ENCODE measurements around the gene GMIP. TPM values are rescaled to one million over a fixed set of nuclear protein-coding genes. Genes with fewer than 3 reads are reported as not detected.
A peak's percentile ranks its signal among the peaks of the same experiment; 100 is the strongest.
"Not testable (repeated sequence)": the region's sequence is repeated elsewhere in the genome, so short reads cannot be mapped to it uniquely, and the experiment has no call there.

The GMIP gene
- total RNA-seq: 10 to 100 TPM; 29.5 to 34.4 TPM
- long read RNA-seq, partial matches to known transcripts: 2 of 5 reads
- long read RNA-seq, other reads (novel, unspliced or antisense): 3 of 5 reads

GRCh38 chr19:19643158-19644053 is at the start of gene GMIP:
Gene GMIP, minus strand, starts transcription at chr19:19643657. Its CDS starts 128 bp downstream, at chr19:19643529.
- peak; percentile 94 for ATAC-seq
- peak; percentile 86 to 95 for DNase-seq
- intact Hi-C loops (cut with DNase I, micrococcal nuclease): loop anchor here (5.0 kb wide), 2 partner anchors 106 to 116 kb away; partner anchors contain the start of genes CILP2 (in 1 of the 2) and YJEFN3 (in 1 of the 2)

- ATAC-seq (no peak), DNase-seq (no peak)
- intact Hi-C loops (cut with DNase I, micrococcal nuclease): no loop called here
Measured at GRCh38 chr19:19691683-19692082, 48.2 kb upstream of the GMIP start.

- DNase-seq; ATAC-seq; intact Hi-C loops (cut with DNase I, micrococcal nuclease): not testable (repeated sequence)
Measured at GRCh38 chr19:19689023-19689422, 45.6 kb upstream of the GMIP start.

GRCh38 chr19:19687090-19687489 is 43.6 kb upstream of the GMIP start:
- DNase-seq: no peak
- intact Hi-C loops (cut with DNase I, micrococcal nuclease): no loop called here
- ATAC-seq: peak; percentile 40

GRCh38 chr19:19686580-19686979 is 43.1 kb upstream of the GMIP start:
- DNase-seq (no peak), ATAC-seq (no peak)
- intact Hi-C loops (cut with DNase I, micrococcal nuclease): no loop called here

- ATAC-seq; intact Hi-C loops (cut with DNase I, micrococcal nuclease); DNase-seq: not testable (repeated sequence)
Measured at GRCh38 chr19:19686119-19686518, 42.7 kb upstream of the GMIP start.

- intact Hi-C loops (cut with DNase I, micrococcal nuclease): no loop called here
- no peak for ATAC-seq
- no peak for DNase-seq
Measured at GRCh38 chr19:19679176-19680073, 36.0 kb upstream of the GMIP start.

- DNase-seq (no peak), ATAC-seq (no peak)
- intact Hi-C loops (cut with DNase I, micrococcal nuclease): no loop called here
Measured at GRCh38 chr19:19677579-19677978, 34.1 kb upstream of the GMIP start.

GRCh38 chr19:19674315-19674714 is 30.9 kb upstream of the GMIP start:
- no peak for ATAC-seq
- intact Hi-C loops (cut with DNase I, micrococcal nuclease): no loop called here
- DNase-seq: no peak

GRCh38 chr19:19672816-19673215 is 29.4 kb upstream of the GMIP start:
- intact Hi-C loops (cut with DNase I, micrococcal nuclease): no loop called here
- ATAC-seq (no peak), DNase-seq (no peak)

- no peak for ATAC-seq
- intact Hi-C loops (cut with DNase I, micrococcal nuclease): no loop called here
Measured at GRCh38 chr19:19670070-19670551, 26.7 kb upstream of the GMIP start.

GRCh38 chr19:19668230-19669012 is 25.0 kb upstream of the GMIP start, which contains the start of gene ZNF101:
Gene ZNF101, plus strand, starts transcription at chr19:19668839. Its CDS starts 125 bp downstream, at chr19:19668964.
- ATAC-seq (peak; percentile 72), DNase-seq (peak; percentile 94 to 96)
- intact Hi-C loops (cut with DNase I, micrococcal nuclease): no loop called here

More at GRCh38 chr19:19670070-19670551, 26.7 kb upstream of the GMIP start:
- no peak for DNase-seq

GRCh38 chr19:19665420-19665948 is 22.0 kb upstream of the GMIP start:
- DNase-seq: peak in 1 of 2 donors; percentile 12
- intact Hi-C loops (cut with DNase I, micrococcal nuclease); ATAC-seq: not testable (repeated sequence)

GRCh38 chr19:19663256-19664120 is 20.0 kb upstream of the GMIP start, which contains the start of gene ATP13A1:
Gene ATP13A1, minus strand, starts transcription at chr19:19663676. Its CDS starts 10 bp downstream, at chr19:19663666.
- intact Hi-C loops (cut with DNase I, micrococcal nuclease): no loop called here
- ATAC-seq: peak; percentile 87
- DNase-seq: peak; percentile 96 to 98

GRCh38 chr19:19662871-19663255 is 19.4 kb upstream of the GMIP start:
- ATAC-seq: no peak
- no peak for DNase-seq
- intact Hi-C loops (cut with DNase I, micrococcal nuclease): no loop called here

- DNase-seq: peak in 1 of 2 donors; percentile 11
- no peak for ATAC-seq
- intact Hi-C loops (cut with DNase I, micrococcal nuclease): no loop called here
Measured at GRCh38 chr19:19662344-19662743, 18.9 kb upstream of the GMIP start.

- intact Hi-C loops (cut with DNase I, micrococcal nuclease): no loop called here
- DNase-seq (peak in 1 of 2 donors; percentile 19), ATAC-seq (no peak)
Measured at GRCh38 chr19:19661675-19662251, 18.3 kb upstream of the GMIP start.
